ENCODE measurements around the gene PALMD. TPM values are rescaled to one million over a fixed set of nuclear protein-coding genes. Genes with fewer than 3 reads are reported as not detected.
A peak's percentile ranks its signal among the peaks of the same experiment; 100 is the strongest.

The PALMD gene, protein sequence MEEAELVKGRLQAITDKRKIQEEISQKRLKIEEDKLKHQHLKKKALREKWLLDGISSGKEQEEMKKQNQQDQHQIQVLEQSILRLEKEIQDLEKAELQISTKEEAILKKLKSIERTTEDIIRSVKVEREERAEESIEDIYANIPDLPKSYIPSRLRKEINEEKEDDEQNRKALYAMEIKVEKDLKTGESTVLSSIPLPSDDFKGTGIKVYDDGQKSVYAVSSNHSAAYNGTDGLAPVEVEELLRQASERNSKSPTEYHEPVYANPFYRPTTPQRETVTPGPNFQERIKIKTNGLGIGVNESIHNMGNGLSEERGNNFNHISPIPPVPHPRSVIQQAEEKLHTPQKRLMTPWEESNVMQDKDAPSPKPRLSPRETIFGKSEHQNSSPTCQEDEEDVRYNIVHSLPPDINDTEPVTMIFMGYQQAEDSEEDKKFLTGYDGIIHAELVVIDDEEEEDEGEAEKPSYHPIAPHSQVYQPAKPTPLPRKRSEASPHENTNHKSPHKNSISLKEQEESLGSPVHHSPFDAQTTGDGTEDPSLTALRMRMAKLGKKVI
- 10.2 and 11.7 TPM in 2 replicates for total RNA-seq (2014; rRNA removed; shearing (Covaris generic))

GRCh38 chr1:99645699-99646531 lies at the start of gene PALMD:
PALMD (plus strand) TSS chr1:99646113; CDS start chr1:99646318, 205 bp downstream.
- peak; percentile 76 for DNase-seq (ENCODE audit: low read depth)

DNA sequence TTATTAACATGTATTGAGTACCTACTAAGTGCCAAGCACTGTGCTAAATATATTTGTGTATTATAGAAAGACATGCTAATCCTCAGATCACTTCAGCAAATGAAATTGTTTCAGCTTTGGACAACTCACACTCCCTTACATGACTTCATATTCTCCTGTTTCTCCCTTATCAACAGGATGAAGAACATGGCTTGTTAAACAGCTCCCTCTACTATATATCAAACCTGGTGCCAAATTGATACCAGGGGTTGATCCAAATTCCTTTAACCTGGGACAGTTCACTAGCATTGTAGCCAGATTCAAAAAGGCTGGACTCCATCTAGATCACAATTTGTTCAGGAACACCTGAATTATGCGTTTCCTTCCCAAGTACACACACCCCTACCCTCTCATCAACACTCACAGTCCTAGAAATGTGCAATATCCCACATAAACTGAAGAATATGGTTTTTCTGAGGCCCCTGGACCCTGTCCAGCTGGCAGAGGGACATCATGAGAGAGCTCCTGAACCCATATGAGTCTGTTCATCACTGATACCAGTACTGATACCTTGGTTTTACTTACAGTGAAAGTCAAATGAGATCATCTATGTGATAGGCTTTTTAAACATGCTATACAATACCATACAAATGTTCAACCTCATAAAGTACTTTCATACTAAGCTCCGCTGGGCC lies 47.0 kb upstream of the PALMD start:
- peak; percentile 29 for DNase-seq (ENCODE audit: low read depth)

DNA sequence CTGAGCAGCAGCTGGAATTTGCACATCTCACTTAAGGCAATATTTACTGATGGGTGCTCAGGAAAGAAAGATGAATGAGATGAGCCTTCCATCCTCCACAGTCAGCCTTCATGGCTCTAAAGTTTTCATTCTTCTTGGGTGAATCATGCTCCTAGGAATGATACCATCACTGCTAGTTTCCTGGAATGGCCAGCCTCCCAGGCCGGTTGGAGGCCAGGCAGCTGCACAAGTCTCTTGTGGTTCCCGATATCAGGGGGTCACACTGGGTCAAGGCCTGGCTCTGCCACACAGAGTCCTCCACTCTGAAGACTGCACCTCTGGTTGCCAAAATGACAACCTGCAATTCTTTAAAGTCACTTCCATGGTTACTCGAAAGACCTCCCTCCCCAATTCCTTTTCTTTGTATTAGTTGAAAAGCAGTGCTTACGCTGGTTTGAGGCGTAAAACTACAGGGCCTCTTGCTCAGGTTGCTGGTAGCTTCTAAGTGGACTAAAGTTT lies 46.2 kb upstream of the PALMD start:
- peak; percentile 99 for DNase-seq (ENCODE audit: low read depth)

- peak; percentile 85 for DNase-seq (ENCODE audit: low read depth)
Measured at GRCh38 chr1:99600782-99601181, 45.1 kb upstream of the PALMD start.

DNA sequence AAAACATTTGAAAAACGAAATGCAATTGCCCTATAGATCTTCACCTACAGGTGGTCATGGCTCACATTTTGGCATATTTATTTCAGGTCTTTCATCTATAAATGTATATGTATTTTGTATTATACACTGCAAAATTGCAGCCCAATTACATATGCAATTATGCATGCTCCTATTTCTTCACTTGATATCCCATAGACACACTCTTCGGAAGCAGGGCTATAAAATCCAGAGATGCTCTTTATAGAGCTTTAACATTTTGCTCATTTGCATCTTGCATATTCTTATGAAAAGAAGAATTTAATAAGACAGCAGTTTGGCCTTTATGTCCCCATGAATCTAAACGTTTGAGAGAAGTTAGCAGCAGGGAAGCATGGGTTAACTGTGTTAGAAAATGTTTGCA lies 44.7 kb upstream of the PALMD start:
- DNase-seq (ENCODE audit: low read depth) = no peak

GRCh38 chr1:99601709-99602403 lies 44.1 kb upstream of the PALMD start:
- DNase-seq (ENCODE audit: low read depth) = no peak

DNA sequence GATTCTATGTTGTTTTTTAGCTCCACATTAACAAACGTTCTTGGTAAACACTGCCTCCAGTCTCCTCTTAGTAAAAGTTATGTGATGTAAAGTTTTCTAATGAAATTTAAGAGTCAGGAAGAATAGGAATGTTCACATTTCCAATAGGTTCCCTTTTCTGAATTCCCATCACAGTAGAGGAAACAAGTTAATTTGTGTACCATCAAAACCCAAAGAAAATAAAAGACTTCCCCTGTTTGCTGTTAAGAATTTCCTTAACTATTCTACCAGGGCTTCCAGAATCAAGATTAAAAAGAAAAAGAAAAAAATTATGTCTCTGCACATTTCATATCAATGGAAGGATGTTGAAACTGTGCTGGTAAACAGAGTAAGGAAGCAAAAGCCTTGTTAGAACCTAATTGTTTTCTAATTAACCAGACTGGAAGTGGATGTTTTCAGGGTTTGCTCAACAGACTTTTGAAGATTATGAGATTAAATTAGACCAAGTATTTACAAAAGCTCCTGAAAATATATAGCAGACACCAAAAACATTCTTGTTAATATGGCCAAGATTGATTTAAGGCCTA lies 43.4 kb upstream of the PALMD start:
- DNase-seq (ENCODE audit: low read depth) = no peak

GRCh38 chr1:99603699-99604560 lies 42.0 kb upstream of the PALMD start:
- DNase-seq (ENCODE audit: low read depth) = peak; percentile 40

DNA sequence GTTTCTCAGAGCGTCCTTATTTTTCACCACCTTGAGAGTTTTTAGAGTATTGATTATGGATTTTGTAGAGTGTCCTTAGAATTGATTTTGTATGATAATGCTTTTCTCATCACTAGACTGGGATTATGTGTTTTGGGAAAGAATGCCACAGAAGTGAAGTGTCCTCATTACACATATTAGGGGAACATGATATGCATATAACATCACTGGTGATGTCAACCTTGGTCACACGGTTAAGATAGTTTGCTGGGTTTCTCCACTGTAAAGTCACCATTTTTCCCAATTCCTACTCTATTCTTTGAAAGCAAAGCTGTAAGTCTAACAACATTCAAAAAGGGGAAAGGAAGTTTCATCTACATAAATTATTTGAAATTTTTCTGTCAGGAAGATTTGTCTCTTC lies 39.6 kb upstream of the PALMD start:
- DNase-seq (ENCODE audit: low read depth) = no peak

DNA sequence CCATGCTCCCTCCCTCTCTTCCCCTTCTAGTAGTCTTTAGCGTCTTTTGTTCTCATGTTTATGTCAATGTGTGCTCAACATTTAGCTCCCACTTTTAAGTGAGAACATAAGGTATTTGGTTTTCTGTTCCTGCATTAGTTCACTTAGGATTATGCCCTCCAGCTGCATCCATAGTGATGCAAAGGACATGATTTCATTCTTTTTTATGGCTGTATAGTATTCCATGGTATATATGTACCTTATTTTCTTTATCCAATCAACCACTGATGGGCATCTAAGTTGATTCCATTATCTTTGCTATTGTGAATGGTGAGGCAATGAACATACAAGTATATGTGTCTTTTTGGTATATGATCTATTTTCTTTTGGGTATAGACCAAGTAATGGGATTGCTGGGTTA lies 38.3 kb upstream of the PALMD start:
- no peak for DNase-seq (ENCODE audit: low read depth)

GRCh38 chr1:99608058-99608457 lies 37.9 kb upstream of the PALMD start:
- DNase-seq (ENCODE audit: low read depth) = no peak

- DNase-seq (ENCODE audit: low read depth) = no peak
Measured at GRCh38 chr1:99613716-99614115, 32.2 kb upstream of the PALMD start.

GRCh38 chr1:99614728-99615127 lies 31.2 kb upstream of the PALMD start:
- DNase-seq (ENCODE audit: low read depth) = no peak

GRCh38 chr1:99619583-99619982 lies 26.3 kb upstream of the PALMD start:
- DNase-seq (ENCODE audit: low read depth) = no peak

DNA sequence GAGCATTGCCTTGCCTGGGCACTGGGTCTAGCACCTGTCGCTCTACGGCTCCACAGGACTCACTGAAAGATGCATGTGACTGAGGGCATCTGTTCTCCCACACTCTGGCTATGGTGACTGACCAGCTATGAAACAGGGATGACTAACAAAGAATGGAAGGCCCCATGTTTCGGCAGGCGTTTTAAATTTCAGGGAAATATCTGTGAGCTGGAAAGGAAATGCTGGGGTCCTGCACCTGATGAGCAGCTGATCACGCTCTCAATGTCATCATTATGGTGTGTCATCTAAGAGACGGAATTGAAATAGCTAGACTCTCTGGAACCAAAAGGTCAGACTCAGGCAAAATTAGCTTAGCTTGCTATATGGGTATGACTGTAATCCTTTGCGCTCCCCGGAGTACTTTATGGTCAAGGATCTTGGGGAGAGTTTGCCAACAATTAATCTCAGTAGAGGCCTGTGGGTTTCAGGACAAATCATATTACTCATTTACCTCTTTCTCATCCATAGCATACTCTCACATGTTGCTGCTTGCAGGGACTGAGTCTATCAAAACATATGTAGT lies 24.5 kb upstream of the PALMD start:
- DNase-seq (ENCODE audit: low read depth) = no peak

DNA sequence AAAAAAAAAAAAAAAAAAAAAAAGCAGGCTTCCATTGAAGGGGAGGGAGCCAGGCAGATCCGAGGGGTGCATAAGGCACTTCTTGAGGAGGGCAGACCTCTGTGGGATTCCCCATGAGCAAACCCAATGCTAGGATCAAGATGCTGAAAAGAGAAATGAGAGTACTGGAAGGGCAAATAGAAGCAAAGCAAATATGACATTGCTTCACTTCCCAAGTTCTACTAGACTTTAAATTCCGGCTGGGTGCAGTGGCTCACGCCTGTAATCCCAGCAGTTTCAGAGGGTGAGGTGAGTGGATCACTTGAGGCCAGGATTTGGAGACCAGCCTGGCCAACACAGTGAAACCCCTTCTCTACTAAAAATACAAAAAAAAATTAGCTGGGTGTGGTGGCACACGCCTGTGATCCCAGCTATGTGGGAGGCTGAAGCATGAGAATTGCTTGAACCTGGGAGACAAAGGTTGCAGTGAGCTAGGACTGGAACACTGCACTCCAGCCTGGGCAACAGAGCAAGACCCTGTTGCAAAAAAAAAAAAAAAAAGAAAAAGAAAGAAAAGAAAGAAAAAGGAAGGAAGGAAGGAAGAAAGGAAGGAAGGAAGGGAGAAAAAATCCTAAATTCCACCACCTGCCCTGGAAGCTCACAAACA lies 23.1 kb upstream of the PALMD start:
- DNase-seq (ENCODE audit: low read depth) = no peak

DNA sequence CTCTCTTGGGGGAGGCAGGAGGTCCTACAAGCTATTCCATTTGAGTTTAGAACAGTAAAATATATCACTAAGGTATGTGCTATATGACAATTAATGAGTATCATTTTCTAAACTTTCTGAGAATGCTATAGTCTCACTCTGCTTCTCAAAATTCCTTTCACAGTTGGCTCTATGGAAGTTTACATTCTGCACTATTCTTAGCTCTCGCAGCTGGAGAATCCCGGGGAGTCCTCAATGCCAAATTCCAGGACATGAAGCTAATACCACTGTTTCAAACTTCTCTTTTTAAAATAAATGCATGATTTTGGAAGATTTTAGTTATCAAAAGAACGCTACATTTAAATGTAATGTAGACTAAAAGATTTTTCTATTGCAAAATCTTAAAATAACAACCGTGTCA lies 22.4 kb upstream of the PALMD start:
- no peak for DNase-seq (ENCODE audit: low read depth)

DNA sequence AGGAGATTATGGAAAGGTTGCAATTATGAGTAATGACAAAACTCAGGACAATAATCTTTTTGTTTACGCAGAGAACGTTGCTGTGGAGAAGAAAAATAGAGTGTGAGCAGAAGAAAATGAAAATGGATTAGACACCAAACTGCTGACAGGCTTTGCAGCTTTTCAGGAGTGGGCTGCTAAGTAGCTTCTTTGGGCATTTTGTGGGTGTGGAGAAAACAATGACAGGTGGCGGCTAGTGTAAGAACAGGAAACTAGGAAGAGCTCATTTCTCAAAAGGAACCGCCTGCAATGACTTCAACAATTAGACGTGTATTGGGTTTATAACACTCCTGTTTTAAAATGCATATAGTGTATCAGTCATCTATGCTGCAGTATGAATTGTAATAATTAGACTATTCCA lies 18.3 kb upstream of the PALMD start:
- DNase-seq (ENCODE audit: low read depth) = no peak

- DNase-seq (ENCODE audit: low read depth) = no peak
Measured at GRCh38 chr1:99629164-99629563, 16.7 kb upstream of the PALMD start.

Data from M059J (cell line).